ENCODE results near the gene G6PC2. TPM values are rescaled to one million over a fixed set of nuclear protein-coding genes. Genes with fewer than 3 reads are reported as not detected.
"Not testable (repeated sequence)": the region's sequence is repeated elsewhere in the genome, so short reads cannot be mapped to it uniquely, and the experiment has no call there.

G6PC2 gene
- total RNA-seq, 1 donor = not detected

- peak; percentile 3 for DNase-seq (ENCODE audit: low read depth)
- no peak overlapping the region for H3K4me3 ChIP-seq (ENCODE audit: low read depth, low read length)
- TF ChIP-seq, protein P1, sequence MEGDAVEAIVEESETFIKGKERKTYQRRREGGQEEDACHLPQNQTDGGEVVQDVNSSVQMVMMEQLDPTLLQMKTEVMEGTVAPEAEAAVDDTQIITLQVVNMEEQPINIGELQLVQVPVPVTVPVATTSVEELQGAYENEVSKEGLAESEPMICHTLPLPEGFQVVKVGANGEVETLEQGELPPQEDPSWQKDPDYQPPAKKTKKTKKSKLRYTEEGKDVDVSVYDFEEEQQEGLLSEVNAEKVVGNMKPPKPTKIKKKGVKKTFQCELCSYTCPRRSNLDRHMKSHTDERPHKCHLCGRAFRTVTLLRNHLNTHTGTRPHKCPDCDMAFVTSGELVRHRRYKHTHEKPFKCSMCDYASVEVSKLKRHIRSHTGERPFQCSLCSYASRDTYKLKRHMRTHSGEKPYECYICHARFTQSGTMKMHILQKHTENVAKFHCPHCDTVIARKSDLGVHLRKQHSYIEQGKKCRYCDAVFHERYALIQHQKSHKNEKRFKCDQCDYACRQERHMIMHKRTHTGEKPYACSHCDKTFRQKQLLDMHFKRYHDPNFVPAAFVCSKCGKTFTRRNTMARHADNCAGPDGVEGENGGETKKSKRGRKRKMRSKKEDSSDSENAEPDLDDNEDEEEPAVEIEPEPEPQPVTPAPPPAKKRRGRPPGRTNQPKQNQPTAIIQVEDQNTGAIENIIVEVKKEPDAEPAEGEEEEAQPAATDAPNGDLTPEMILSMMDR (IDR thresholded peaks at IDR 0.05; ENCODE audit: insufficient read depth, low read depth, low read length) = no peak
These were observed 42.9 kb upstream of the G6PC2 start for GRCh38 chr2:168858146-168858545.

GRCh38 chr2:168867164-168867563, 33.9 kb upstream of the G6PC2 start:
- DNase-seq (ENCODE audit: low read depth); H3K4me3 ChIP-seq (ENCODE audit: low read depth, low read length): not testable (repeated sequence)

DNA sequence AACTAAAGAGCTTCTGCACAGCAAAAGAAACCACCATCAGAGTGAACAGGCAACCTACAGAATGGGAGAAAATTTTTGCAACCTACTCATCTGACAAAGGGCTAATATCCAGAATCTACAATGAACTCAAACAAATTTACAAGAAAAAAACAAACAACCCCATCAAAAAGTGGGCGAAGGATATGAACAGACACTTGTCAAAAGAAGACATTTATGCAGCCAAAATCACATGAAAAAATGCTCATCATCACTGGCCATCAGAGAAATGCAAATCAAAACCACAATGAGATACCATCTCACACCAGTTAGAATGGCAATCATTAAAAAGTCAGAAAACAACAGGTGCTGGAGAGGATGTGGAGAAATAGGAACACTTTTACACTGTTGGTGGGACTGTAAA, 30.7 kb upstream of the G6PC2 start:
- H3K4me3 ChIP-seq (ENCODE audit: low read depth, low read length); DNase-seq (ENCODE audit: low read depth): not testable (repeated sequence)

DNA sequence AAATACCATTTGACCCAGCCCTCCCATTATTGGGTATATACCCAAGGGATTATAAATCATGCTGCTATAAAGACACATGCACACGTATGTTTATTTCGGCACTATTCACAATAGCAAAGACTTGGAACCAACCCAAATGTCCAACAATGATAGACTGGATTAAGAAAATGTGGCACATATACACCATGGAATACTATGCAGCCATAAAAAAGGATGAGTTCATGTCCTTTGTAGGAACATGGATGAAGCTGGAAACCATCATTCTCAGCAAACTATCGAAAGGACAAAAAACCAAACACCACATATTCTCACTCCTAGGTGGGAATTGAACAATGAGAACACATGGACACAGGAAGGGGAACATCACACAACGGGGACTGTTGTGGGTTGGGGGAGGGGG, 30.3 kb upstream of the G6PC2 start:
- not testable (repeated sequence) for H3K4me3 ChIP-seq (ENCODE audit: low read depth, low read length); DNase-seq (ENCODE audit: low read depth)

DNA sequence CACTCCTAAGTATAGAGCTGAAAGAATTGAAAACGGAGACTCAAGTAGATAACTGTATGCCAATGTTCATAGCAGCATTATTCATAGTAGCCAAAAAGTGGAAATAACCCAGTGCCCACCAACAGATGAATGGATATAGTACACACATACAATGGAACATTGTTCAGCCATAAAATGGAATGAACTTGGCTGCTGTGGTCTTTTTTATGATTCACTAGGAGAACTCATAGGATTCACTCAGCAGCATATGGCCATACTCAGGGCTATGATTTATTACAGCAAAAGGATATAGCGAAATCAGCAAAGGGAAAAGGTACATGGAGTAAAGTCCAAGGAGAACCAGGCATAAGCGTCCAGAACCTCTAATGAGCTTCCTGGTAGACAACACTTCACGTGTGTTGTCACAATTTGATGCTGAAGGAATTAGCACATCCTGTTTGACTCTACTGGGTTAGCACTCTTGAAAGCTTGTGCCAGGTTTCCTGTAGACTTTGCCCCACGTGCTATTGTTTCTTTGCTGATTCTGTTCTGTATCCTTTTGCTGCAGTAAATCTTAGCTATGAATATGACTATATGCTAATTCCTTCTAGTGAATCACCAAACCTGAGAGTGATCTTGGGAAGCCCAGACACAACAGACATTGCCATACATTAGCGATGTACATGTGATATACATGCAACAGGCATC, 26.6 kb upstream of the G6PC2 start:
- TF ChIP-seq, protein P1 (IDR thresholded peaks at IDR 0.05; ENCODE audit: insufficient read depth, low read depth, low read length) = no peak
- no peak for DNase-seq (ENCODE audit: low read depth)
- H3K4me3 ChIP-seq (ENCODE audit: low read depth, low read length) = no peak overlapping the region

DNA sequence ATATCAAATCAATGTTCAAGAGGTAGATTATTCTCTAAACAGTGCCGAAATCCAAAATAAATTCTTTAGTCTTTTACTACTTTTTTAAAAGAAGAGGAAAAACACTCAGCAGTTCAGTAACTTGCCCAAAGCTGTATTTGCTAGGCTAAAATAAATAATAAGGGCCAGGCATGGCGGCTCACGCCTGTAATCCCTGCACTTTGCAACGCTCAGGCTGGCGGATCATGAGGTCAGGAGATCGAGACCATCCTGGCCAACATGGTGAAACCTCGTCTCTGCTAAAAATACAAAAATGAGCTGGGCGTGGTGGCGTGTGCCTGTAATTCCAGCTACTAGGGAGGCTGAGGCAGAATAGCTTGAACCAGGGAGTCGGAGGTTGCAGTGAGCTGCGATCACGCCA, 18.9 kb upstream of the G6PC2 start:
- not testable (repeated sequence) for H3K4me3 ChIP-seq (ENCODE audit: low read depth, low read length); DNase-seq (ENCODE audit: low read depth)

- DNase-seq (ENCODE audit: low read depth) = no peak
- TF ChIP-seq, protein P1 (IDR thresholded peaks at IDR 0.05; ENCODE audit: insufficient read depth, low read depth, low read length) = no peak
- H3K4me3 ChIP-seq (ENCODE audit: low read depth, low read length) = no peak overlapping the region
These were observed 16.1 kb upstream of the G6PC2 start for GRCh38 chr2:168884975-168885374.

DNA sequence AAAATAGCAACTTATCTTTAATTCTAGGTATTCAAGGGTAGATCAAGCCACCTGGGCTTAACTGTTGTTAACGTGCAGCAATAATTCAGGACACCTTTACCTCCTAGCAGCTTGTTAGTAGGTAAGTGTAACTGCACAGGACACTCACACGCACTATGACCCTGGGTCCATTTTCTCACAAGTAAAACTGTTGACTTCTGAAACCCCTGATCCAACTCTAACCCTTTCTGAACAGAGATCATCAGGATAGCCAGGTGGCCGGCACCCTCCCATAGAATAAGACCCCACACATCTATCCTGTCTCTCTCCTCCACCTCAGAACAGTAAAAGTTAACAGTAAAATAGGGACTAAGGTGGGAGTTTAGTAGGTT, 11.5 kb upstream of the G6PC2 start:
- TF ChIP-seq, protein P1 (IDR thresholded peaks at IDR 0.05; ENCODE audit: insufficient read depth, low read depth, low read length) = no peak
- DNase-seq (ENCODE audit: low read depth) = no peak
- peak overlapping the region; percentile 93 for H3K4me3 ChIP-seq (ENCODE audit: low read depth, low read length)

- DNase-seq (ENCODE audit: low read depth) = peak; percentile 86
- TF ChIP-seq, protein P1 (IDR thresholded peaks at IDR 0.05; ENCODE audit: insufficient read depth, low read depth, low read length) = no peak
- peak within 1 kb of the TSS; percentile 93 for H3K4me3 ChIP-seq (ENCODE audit: low read depth, low read length)
These were observed 10.9 kb upstream of the G6PC2 start, which contains the start of gene SPC25 for GRCh38 chr2:168890006-168890782. Gene SPC25, minus strand, starts transcription at chr2:168890430. Its CDS starts 911 bp downstream, at chr2:168889519.
